ENCODE data around the gene MAML2.

DNA sequence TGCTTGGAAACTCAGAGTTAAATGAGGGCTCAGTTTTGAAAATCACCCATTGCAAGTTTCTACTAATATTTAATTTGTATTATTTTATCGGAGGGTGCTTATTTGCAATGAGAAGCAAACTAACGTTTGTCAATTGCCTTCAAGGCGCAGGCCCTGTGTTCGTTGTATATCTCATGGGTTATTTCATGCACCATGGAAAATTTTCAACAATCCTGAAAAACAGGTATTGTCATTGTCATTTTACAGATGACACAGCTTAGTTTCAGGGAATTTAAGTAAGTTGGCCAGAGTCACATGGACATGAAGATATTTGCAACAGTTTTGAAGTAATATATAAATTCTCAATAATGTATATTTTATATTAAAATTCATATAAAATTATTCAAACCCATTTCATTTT, 261.4 kb downstream of the MAML2 start:
- TF ChIP-seq, protein P1, sequence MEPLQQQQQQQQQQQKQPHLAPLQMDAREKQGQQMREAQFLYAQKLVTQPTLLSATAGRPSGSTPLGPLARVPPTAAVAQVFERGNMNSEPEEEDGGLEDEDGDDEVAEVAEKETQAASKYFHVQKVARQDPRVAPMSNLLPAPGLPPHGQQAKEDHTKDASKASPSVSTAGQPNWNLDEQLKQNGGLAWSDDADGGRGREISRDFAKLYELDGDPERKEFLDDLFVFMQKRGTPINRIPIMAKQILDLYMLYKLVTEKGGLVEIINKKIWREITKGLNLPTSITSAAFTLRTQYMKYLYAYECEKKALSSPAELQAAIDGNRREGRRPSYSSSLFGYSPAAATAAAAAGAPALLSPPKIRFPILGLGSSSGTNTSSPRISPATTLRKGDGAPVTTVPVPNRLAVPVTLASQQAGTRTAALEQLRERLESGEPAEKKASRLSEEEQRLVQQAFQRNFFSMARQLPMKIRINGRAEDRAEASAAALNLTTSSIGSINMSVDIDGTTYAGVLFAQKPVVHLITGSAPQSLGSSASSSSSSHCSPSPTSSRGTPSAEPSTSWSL (CRISPR knock-in tag; IDR thresholded peaks at IDR 0.05; ENCODE audit: borderline replicate concordance): no peak
- TF ChIP-seq TRIM28 (IDR thresholded peaks at IDR 0.05) (no peak), MAFK (IDR thresholded peaks at IDR 0.05; ENCODE audit: low read length) (no peak), HDAC8 (tag; IDR thresholded peaks at IDR 0.05) (no peak), CHD1 (IDR thresholded peaks at IDR 0.05; ENCODE audit: low read length) (no peak), JUND (IDR thresholded peaks at IDR 0.05; ENCODE audit: borderline replicate concordance, low read depth, low read length) (no peak), JUND (tag; IDR thresholded peaks at IDR 0.05; ENCODE audit: borderline replicate concordance, low read depth, low read length) (no peak), MYBL2 (IDR thresholded peaks at IDR 0.05; ENCODE audit: low read depth) (no peak), MYBL2 (CRISPR knock-in tag; IDR thresholded peaks at IDR 0.05; ENCODE audit: borderline replicate concordance) (no peak), SMARCC2 (IDR thresholded peaks at IDR 0.05; ENCODE audit: low read depth) (no peak), SIN3A (IDR thresholded peaks at IDR 0.05; ENCODE audit: borderline replicate concordance in 2 of 2, control insufficient read depth in 1 of 2, low read depth in 2 of 2, low read length in 2 of 2) (no peak), POLR2AphosphoS5 (IDR thresholded peaks at IDR 0.05; ENCODE audit: control insufficient read depth, insufficient read depth, low read depth, low read length) (no peak), XRCC3 (IDR thresholded peaks at IDR 0.05) (no peak)
- TF ChIP-seq, protein P2, sequence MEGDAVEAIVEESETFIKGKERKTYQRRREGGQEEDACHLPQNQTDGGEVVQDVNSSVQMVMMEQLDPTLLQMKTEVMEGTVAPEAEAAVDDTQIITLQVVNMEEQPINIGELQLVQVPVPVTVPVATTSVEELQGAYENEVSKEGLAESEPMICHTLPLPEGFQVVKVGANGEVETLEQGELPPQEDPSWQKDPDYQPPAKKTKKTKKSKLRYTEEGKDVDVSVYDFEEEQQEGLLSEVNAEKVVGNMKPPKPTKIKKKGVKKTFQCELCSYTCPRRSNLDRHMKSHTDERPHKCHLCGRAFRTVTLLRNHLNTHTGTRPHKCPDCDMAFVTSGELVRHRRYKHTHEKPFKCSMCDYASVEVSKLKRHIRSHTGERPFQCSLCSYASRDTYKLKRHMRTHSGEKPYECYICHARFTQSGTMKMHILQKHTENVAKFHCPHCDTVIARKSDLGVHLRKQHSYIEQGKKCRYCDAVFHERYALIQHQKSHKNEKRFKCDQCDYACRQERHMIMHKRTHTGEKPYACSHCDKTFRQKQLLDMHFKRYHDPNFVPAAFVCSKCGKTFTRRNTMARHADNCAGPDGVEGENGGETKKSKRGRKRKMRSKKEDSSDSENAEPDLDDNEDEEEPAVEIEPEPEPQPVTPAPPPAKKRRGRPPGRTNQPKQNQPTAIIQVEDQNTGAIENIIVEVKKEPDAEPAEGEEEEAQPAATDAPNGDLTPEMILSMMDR (IDR thresholded peaks at IDR 0.05 in 2 of 3, conservative IDR thresholded peaks at IDR 0.05 in 1 of 3; ENCODE audit: insufficient read depth in 2 of 3, low read depth in 1 of 3, low read length in 3 of 3): no peak
- TF ChIP-seq, protein P3, sequence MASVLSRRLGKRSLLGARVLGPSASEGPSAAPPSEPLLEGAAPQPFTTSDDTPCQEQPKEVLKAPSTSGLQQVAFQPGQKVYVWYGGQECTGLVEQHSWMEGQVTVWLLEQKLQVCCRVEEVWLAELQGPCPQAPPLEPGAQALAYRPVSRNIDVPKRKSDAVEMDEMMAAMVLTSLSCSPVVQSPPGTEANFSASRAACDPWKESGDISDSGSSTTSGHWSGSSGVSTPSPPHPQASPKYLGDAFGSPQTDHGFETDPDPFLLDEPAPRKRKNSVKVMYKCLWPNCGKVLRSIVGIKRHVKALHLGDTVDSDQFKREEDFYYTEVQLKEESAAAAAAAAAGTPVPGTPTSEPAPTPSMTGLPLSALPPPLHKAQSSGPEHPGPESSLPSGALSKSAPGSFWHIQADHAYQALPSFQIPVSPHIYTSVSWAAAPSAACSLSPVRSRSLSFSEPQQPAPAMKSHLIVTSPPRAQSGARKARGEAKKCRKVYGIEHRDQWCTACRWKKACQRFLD (CRISPR knock-in tag; IDR thresholded peaks at IDR 0.05): no peak
- TF ChIP-seq, protein P4, sequence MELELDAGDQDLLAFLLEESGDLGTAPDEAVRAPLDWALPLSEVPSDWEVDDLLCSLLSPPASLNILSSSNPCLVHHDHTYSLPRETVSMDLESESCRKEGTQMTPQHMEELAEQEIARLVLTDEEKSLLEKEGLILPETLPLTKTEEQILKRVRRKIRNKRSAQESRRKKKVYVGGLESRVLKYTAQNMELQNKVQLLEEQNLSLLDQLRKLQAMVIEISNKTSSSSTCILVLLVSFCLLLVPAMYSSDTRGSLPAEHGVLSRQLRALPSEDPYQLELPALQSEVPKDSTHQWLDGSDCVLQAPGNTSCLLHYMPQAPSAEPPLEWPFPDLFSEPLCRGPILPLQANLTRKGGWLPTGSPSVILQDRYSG (tag; conservative IDR thresholded peaks at IDR 0.05; ENCODE audit: low read depth): no peak

All from K562 (cell line).